Vagina (tissue), 2 donors: ENCODE measurements around the gene TUBGCP2. TPM values are rescaled to one million over a fixed set of nuclear protein-coding genes. Genes with fewer than 3 reads are reported as not detected.

Experiments used
- DNase-seq, 2 donors: peaks; one replicate each; pipeline ENCODE4 v3.0.0-alpha.2; 2017; ENCODE audit errors: extremely low spot score in 2 of 2
- H3K27ac ChIP-seq: fragments of 200-600 bp; sonication (generic); one replicate; pipeline ENCODE4 v1.5.1; 2019
- H3K27me3 ChIP-seq: fragments of 200-600 bp; sonication (generic); one replicate; pipeline ENCODE4 v1.5.1; 2019
- H3K36me3 ChIP-seq, 2 donors: fragments of 200-600 bp; sonication (generic); one replicate each; pipeline ENCODE4 v1.5.1; 2017 to 2019
- H3K4me1 ChIP-seq: fragments of 200-600 bp; sonication (generic); one replicate; pipeline ENCODE4 v1.5.1; 2019
- H3K4me3 ChIP-seq, 2 donors: fragments of 200-600 bp; sonication (generic); 1 replicate in 1 of 2; 2 replicates in 1 of 2; pipeline ENCODE4 v1.5.1; 2016 to 2019
- H3K9me3 ChIP-seq: fragments of 200-600 bp; sonication (generic); one replicate; pipeline ENCODE4 v1.5.1; 2019
- POLR2A ChIP-seq, 2 donors: fragments of 450-650 bp; IDR thresholded peaks; one replicate each; pipeline ENCODE4 v1.6.1; 2017; ENCODE audit warnings: antibody characterized with exemption in 2 of 2, mild to moderate bottlenecking in 2 of 2, moderate library complexity in 2 of 2
- POLR2AphosphoS5 ChIP-seq, 2 donors: sonication (generic); formaldehyde crosslinking; IDR thresholded peaks; one replicate each; pipeline ENCODE4 v1.9.0; 2017; ENCODE audit warnings: antibody characterized with exemption in 2 of 2, mild to moderate bottlenecking in 2 of 2, low read depth in 1 of 2; ENCODE audit not compliant: insufficient read depth in 1 of 2
- intact Hi-C: fragments of 100-400 bp; cut with DNase I; formaldehyde crosslinking; loops from one replicate; pipeline ENCODE4 v1.15.1; 2023
- microRNA counts, 2 donors: library from miRNA; unstranded; fragments of <30 nt; microRNA quantifications; one replicate each; lab custom pipeline; 2016 to 2017
- microRNA-seq: library from miRNA; unstranded; fragments of <30 nt; microRNA quantifications from one replicate; pipeline ENCODE4, GENCODE V29; 2017; ENCODE audit warnings: borderline number of aligned reads, borderline replicate concordance
- small RNA-seq: library from RNA; depleted of rRNA; stranded (forward); fragments of <200 nt; gene quantifications from one replicate; pipeline ENCODE3, GENCODE V24; 2016
- total RNA-seq: library from RNA; depleted of rRNA; stranded (reverse); fragments of >200 nt; gene quantifications from one replicate; pipeline ENCODE4 v1.2.3, GENCODE V29; 2016
- TF ChIP-seq, protein P1 (sequence below), 3 experiments: fragments of 450-650 bp in 2 of 3; fragments of 200-600 bp in 1 of 3; sonication (generic) in 1 of 3; IDR thresholded peaks; one replicate each; pipeline ENCODE4 v1.5.1; 2017 to 2019; ENCODE audit warnings: antibody characterized with exemption in 3 of 3, mild to moderate bottlenecking in 2 of 3, moderate library complexity in 2 of 3

TUBGCP2 gene
- total RNA-seq, 1 donor from 2014 or later = 41.7 TPM

DNA sequence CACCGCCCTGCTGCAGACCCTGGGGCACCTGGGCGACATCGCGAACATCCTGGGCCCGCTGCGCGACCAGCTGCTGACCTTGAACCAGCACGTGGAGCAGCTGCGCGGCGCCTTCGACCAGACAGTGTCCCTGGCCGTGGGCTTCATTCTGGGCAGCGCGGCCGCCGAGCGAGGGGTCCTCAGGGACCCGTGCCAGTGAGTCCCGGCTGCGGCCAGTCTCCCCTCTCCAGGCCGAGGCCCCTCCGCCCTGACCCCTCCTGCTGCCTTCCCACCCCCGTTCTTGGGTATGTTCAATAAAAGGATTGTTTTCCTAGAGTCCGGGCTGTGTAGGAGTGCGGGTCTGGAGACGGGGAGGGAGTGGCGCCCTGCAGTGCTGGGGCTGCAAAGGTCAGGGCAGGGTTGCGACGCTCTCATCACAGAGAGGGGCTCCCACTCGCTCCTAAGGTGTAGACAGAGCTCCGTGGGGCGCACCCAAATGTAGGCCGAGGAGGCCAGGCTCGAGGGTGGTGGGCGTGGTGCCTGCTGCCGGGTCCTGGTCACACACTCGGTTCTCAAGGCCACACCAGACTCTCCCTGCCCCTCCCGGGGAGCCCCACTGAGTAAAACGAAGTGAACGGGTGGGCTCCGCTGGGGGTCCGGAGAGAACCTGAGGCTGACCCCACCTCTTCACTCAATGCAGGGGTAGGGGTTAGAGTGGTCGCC, 77.3 kb downstream of the TUBGCP2 start:
- Histone ChIP-seq H3K27me3 (peaks cover 9% of the 10 kb centered on the region), H3K9me3 (no peaks in the 10 kb centered on the region), H3K27ac (no peak overlapping the region), H3K36me3 (no peaks in the 10 kb centered on the region), H3K4me3 (no peak overlapping the region), H3K4me1 (peaks cover 14% of the 10 kb centered on the region)
- DNase-seq = no peak
- intact Hi-C loops = no loop called here
- no peak for TF ChIP-seq POLR2AphosphoS5 (IDR thresholded peaks at IDR 0.05; ENCODE audit: insufficient read depth in 1 of 2, low read depth in 1 of 2)
- no peak for TF ChIP-seq POLR2A (IDR thresholded peaks at IDR 0.05)
- TF ChIP-seq, protein P1, sequence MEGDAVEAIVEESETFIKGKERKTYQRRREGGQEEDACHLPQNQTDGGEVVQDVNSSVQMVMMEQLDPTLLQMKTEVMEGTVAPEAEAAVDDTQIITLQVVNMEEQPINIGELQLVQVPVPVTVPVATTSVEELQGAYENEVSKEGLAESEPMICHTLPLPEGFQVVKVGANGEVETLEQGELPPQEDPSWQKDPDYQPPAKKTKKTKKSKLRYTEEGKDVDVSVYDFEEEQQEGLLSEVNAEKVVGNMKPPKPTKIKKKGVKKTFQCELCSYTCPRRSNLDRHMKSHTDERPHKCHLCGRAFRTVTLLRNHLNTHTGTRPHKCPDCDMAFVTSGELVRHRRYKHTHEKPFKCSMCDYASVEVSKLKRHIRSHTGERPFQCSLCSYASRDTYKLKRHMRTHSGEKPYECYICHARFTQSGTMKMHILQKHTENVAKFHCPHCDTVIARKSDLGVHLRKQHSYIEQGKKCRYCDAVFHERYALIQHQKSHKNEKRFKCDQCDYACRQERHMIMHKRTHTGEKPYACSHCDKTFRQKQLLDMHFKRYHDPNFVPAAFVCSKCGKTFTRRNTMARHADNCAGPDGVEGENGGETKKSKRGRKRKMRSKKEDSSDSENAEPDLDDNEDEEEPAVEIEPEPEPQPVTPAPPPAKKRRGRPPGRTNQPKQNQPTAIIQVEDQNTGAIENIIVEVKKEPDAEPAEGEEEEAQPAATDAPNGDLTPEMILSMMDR (IDR thresholded peaks at IDR 0.05) = no peak

DNA sequence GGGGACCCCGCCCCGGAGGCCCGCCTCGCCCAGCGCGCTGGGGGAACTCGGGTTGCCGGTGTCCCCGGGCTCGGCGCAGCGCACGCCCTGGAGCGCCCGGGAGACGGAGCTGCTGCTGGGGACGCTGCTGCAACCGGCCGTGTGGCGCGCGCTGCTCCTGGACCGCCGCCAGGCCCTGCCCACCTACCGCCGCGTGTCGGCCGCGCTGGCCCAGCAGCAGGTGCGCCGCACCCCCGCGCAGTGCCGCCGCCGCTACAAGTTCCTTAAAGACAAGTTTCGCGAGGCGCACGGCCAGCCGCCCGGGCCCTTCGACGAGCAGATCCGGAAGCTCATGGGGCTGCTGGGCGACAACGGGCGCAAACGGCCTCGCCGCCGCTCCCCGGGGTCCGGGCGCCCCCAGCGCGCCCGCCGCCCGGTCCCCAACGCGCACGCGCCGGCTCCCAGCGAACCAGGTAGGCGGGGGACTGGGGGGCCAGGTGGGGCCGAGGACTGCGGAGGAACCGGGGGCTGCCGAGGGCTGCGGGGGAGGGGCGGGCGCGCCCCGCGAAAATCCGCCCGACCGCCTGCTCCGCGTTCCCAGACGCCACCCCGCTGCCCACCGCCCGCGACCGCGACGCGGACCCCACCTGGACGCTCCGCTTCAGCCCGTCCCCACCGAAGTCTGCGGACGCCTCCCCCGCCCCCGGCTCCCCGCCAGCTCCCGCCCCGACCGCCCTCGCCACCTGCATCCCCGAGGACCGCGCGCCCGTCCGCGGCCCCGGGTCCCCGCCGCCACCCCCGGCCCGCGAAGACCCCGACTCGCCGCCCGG, 78.1 kb downstream of the TUBGCP2 start:
- no peak overlapping the region for H3K27ac ChIP-seq
- no peaks in the 10 kb centered on the region for H3K9me3 ChIP-seq
- peaks cover 7% of the 10 kb centered on the region for H3K4me1 ChIP-seq
- H3K36me3 ChIP-seq = no peaks in the 10 kb centered on the region
- H3K27me3 ChIP-seq = peaks cover 4% of the 10 kb centered on the region
- DNase-seq = no peak
- intact Hi-C loops = no loop called here
- TF ChIP-seq POLR2A (IDR thresholded peaks at IDR 0.05) (no peak), POLR2AphosphoS5 (IDR thresholded peaks at IDR 0.05; ENCODE audit: insufficient read depth in 1 of 2, low read depth in 1 of 2) (no peak)
- TF ChIP-seq, protein P1 (IDR thresholded peaks at IDR 0.05) = no peak
- peak overlapping the region in 1 of 2 donors; percentile 31 for H3K4me3 ChIP-seq

GRCh38 chr10:133230044-133230361, 78.7 kb downstream of the TUBGCP2 start, which contains the start of gene UTF1:
Gene UTF1, plus strand, starts transcription at chr10:133230217. Its CDS starts 72 bp downstream, at chr10:133230289.
- peaks cover 7% of the 10 kb centered on the region for H3K4me1 ChIP-seq
- no peaks in the 10 kb centered on the region for H3K27me3 ChIP-seq
- no peak for DNase-seq
- no peak within 1 kb of the TSS for H3K27ac ChIP-seq
- TF ChIP-seq, protein P1 (IDR thresholded peaks at IDR 0.05) = no peak
- TF ChIP-seq POLR2AphosphoS5 (IDR thresholded peaks at IDR 0.05; ENCODE audit: insufficient read depth in 1 of 2, low read depth in 1 of 2) (no peak), POLR2A (IDR thresholded peaks at IDR 0.05) (no peak)
- no peaks in the 10 kb centered on the region for H3K9me3 ChIP-seq
- H3K4me3 ChIP-seq = peak within 1 kb of the TSS in 1 of 2 donors; percentile 31
- intact Hi-C loops = no loop called here
- H3K36me3 ChIP-seq = no peaks in the 10 kb centered on the region

GRCh38 chr10:133229265-133230043, 79.2 kb downstream of the TUBGCP2 start:
- Histone ChIP-seq H3K27ac (no peak overlapping the region), H3K4me3 (peak overlapping the region in 1 of 2 donors; percentile 31), H3K4me1 (peaks cover 7% of the 10 kb centered on the region), H3K27me3 (no peaks in the 10 kb centered on the region), H3K36me3 (no peaks in the 10 kb centered on the region), H3K9me3 (no peaks in the 10 kb centered on the region)
- intact Hi-C loops = no loop called here
- TF ChIP-seq POLR2AphosphoS5 (IDR thresholded peaks at IDR 0.05; ENCODE audit: insufficient read depth in 1 of 2, low read depth in 1 of 2) (no peak), POLR2A (IDR thresholded peaks at IDR 0.05) (no peak)
- TF ChIP-seq, protein P1 (IDR thresholded peaks at IDR 0.05) = no peak
- DNase-seq = no peak

MicroRNAs encoded within 50 kb of the gene (microRNA counts, 767-probe panel; counts per million panel counts)
- microRNA hsa-miR-202-3p (lab: Ali Mortazavi, UCI) = 238 to 261 counts per million in 2 donors

Small RNA genes lying within 50 kb of the gene (microRNA-seq; reads per million reads assigned to microRNA genes)
- 10.5 reads per million, percentile 22 among the genes with 10 or more reads in this experiment for gene MIR202

Small RNA genes lying within 50 kb of the gene (small RNA-seq; reads per million reads assigned to genes)
- not detected for gene BANF1P2

Other genes with a start within 250 kb of the TUBGCP2 start
- 0.49 TPM for gene ADGRA1, start 220.9 kb downstream of the TUBGCP2 start, total RNA-seq
- gene KNDC1, start 148.7 kb downstream of the TUBGCP2 start, total RNA-seq = 3.4 TPM
- gene UTF1, start 78.7 kb downstream of the TUBGCP2 start, total RNA-seq = not detected
- gene VENTX, start 71.0 kb downstream of the TUBGCP2 start, total RNA-seq = 0.98 TPM
- 11.0 TPM for gene ADAM8, start 32.0 kb downstream of the TUBGCP2 start, total RNA-seq
- gene ZNF511, start within 50 bp of the TUBGCP2 start, total RNA-seq = 36.3 TPM
- gene CALY, start 28.0 kb upstream of the TUBGCP2 start, total RNA-seq = 4.7 TPM
- gene PRAP1, start 38.5 kb upstream of the TUBGCP2 start, total RNA-seq = not detected
- 54.0 TPM for gene FUOM, start 49.1 kb upstream of the TUBGCP2 start, total RNA-seq
- 45.4 TPM for gene ECHS1, start 64.5 kb upstream of the TUBGCP2 start, total RNA-seq
- 16.9 TPM for gene PAOX, start 70.4 kb upstream of the TUBGCP2 start, total RNA-seq
- gene MTG1, start 85.3 kb upstream of the TUBGCP2 start, total RNA-seq = 57.5 TPM
- not detected for gene SPRN, start 115.8 kb upstream of the TUBGCP2 start, total RNA-seq
- 1.5 TPM for gene SCART1, start 145.1 kb upstream of the TUBGCP2 start, total RNA-seq
- 2.9 TPM for gene CYP2E1, start 218.5 kb upstream of the TUBGCP2 start, total RNA-seq